HL-60 (cell line): ENCODE data around the gene ZFAND4.

Source experiments
- GABPA ChIP-seq: IDR thresholded peaks from 2 replicates; pipeline ENCODE4 v1.6.1; 2012; ENCODE audit warnings: low read depth
- POLR2AphosphoS5 ChIP-seq: IDR thresholded peaks from 2 replicates; pipeline ENCODE4 v1.6.1; 2012; ENCODE audit warnings: low read depth
- SPI1 ChIP-seq: IDR thresholded peaks from 2 replicates; pipeline ENCODE4 v1.6.1; 2012; ENCODE audit warnings: low read depth, mild to moderate bottlenecking, borderline replicate concordance
- TF ChIP-seq, protein P1 (sequence below): IDR thresholded peaks from one replicate; pipeline ENCODE4 v1.5.1; 2011; ENCODE audit warnings: low read length, control low read depth, inconsistent platforms; ENCODE audit not compliant: insufficient read depth
- TF ChIP-seq, protein P2 (sequence below): IDR thresholded peaks from 2 replicates; pipeline ENCODE4 v1.6.1; 2012; ENCODE audit warnings: low read depth; ENCODE audit not compliant: insufficient replicate concordance

DNA sequence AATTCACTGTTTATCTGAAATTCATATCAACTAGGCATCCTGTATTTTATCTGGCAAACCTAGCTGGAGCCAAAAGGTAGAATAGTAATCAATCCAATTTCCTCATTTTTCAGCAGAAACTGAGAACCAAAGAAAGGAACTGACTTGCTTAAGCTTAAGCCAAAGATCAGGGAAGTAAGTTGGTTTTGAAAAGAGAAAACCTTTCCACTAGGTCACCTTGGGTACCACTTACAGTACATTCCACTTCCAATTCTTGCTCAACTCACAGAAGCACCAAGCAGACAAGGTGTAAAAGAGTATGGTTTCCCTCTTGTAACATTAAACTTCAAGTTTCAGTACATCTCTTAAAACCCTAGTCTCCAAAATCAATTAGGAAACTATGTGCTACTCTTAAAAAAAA is 79.6 kb downstream of the ZFAND4 start:
- TF ChIP-seq, protein P1, sequence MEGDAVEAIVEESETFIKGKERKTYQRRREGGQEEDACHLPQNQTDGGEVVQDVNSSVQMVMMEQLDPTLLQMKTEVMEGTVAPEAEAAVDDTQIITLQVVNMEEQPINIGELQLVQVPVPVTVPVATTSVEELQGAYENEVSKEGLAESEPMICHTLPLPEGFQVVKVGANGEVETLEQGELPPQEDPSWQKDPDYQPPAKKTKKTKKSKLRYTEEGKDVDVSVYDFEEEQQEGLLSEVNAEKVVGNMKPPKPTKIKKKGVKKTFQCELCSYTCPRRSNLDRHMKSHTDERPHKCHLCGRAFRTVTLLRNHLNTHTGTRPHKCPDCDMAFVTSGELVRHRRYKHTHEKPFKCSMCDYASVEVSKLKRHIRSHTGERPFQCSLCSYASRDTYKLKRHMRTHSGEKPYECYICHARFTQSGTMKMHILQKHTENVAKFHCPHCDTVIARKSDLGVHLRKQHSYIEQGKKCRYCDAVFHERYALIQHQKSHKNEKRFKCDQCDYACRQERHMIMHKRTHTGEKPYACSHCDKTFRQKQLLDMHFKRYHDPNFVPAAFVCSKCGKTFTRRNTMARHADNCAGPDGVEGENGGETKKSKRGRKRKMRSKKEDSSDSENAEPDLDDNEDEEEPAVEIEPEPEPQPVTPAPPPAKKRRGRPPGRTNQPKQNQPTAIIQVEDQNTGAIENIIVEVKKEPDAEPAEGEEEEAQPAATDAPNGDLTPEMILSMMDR, result no peak
- TF ChIP-seq POLR2AphosphoS5 (no peak), GABPA (no peak), SPI1 (peak; percentile 77)
- TF ChIP-seq, protein P2, sequence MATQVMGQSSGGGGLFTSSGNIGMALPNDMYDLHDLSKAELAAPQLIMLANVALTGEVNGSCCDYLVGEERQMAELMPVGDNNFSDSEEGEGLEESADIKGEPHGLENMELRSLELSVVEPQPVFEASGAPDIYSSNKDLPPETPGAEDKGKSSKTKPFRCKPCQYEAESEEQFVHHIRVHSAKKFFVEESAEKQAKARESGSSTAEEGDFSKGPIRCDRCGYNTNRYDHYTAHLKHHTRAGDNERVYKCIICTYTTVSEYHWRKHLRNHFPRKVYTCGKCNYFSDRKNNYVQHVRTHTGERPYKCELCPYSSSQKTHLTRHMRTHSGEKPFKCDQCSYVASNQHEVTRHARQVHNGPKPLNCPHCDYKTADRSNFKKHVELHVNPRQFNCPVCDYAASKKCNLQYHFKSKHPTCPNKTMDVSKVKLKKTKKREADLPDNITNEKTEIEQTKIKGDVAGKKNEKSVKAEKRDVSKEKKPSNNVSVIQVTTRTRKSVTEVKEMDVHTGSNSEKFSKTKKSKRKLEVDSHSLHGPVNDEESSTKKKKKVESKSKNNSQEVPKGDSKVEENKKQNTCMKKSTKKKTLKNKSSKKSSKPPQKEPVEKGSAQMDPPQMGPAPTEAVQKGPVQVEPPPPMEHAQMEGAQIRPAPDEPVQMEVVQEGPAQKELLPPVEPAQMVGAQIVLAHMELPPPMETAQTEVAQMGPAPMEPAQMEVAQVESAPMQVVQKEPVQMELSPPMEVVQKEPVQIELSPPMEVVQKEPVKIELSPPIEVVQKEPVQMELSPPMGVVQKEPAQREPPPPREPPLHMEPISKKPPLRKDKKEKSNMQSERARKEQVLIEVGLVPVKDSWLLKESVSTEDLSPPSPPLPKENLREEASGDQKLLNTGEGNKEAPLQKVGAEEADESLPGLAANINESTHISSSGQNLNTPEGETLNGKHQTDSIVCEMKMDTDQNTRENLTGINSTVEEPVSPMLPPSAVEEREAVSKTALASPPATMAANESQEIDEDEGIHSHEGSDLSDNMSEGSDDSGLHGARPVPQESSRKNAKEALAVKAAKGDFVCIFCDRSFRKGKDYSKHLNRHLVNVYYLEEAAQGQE, result no peak
